PC-3 (cell line): ENCODE measurements around the gene NANS. TPM values are rescaled to one million over a fixed set of nuclear protein-coding genes. Genes with fewer than 3 reads are reported as not detected.

ENCODE experiments used
- ATAC-seq: fragments of 200-7000 bp; cut with Tn5 transposase; 2 replicates; pipeline ENCODE4 v1.9.1; 2020; ENCODE audit warnings: mild to moderate bottlenecking, moderate library complexity
- BruUV-seq: library from RNA; stranded (reverse); fragments of 400-500 nt; replicated peaks from 2 replicates; lab custom pipeline; 2021; lab: Mats Ljungman, UMichigan
- CTCF ChIA-PET: fragments of 300-600 bp; sonication (Branson Sonifier 250); formaldehyde crosslinking; loops from one replicate; lab custom pipeline; 2022; ENCODE audit warnings: antibody characterized with exemption; lab: Charles Lee
- POLR2A ChIA-PET: fragments of 300-600 bp; sonication (Branson Sonifier 250); formaldehyde crosslinking; loops from one replicate; lab custom pipeline; 2022; ENCODE audit warnings: antibody characterized with exemption; ENCODE audit not compliant: unreplicated experiment; lab: Charles Lee
- DNase-seq: peaks from one replicate; pipeline ENCODE4 v3.0.0-alpha.2; 2015
- H2AFZ ChIP-seq: fragments of 300-600 bp; sonication (generic); 2 replicates; pipeline ENCODE4 v1.6.0; 2016; ENCODE audit warnings: antibody characterized with exemption, low read length
- H3F3A ChIP-seq: fragments of 300-600 bp; sonication (generic); one replicate; pipeline ENCODE4 v1.6.0; 2017; ENCODE audit warnings: antibody characterized with exemption, low read length, control low read depth, mild to moderate bottlenecking; ENCODE audit not compliant: unreplicated experiment
- H3K27ac ChIP-seq: fragments of 300-600 bp; sonication (generic); 2 replicates; pipeline ENCODE4 v1.5.1; 2016; ENCODE audit warnings: mild to moderate bottlenecking, low read length
- H3K27me3 ChIP-seq: fragments of 300-600 bp; sonication (generic); 2 replicates; pipeline ENCODE4 v1.6.1; 2016; ENCODE audit warnings: low read length, mixed read lengths
- H3K36me3 ChIP-seq: fragments of 300-600 bp; sonication (generic); 2 replicates; pipeline ENCODE4 v1.6.1; 2016; ENCODE audit warnings: low read depth, mixed run types, low read length, mixed read lengths
- H3K4me1 ChIP-seq: fragments of 300-600 bp; sonication (generic); 2 replicates; pipeline ENCODE4 v1.5.1; 2016; ENCODE audit warnings: low read length; ENCODE audit not compliant: insufficient read depth
- H3K4me2 ChIP-seq: fragments of 300-600 bp; sonication (generic); 2 replicates; pipeline ENCODE4 v1.6.0; 2016; ENCODE audit warnings: low read length
- H3K4me3 ChIP-seq: fragments of 300-600 bp; sonication (generic); 2 replicates; pipeline ENCODE4 v1.5.1; 2016; ENCODE audit warnings: mild to moderate bottlenecking, low read length, mixed read lengths
- H3K79me2 ChIP-seq: fragments of 300-600 bp; sonication (generic); 2 replicates; pipeline ENCODE4 v1.6.1; 2017; ENCODE audit warnings: low read length, mixed read lengths
- H3K9ac ChIP-seq: fragments of 300-600 bp; sonication (generic); 2 replicates; pipeline ENCODE4 v1.6.0; 2016; ENCODE audit warnings: mild to moderate bottlenecking, low read length
- H3K9me2 ChIP-seq: fragments of 300-600 bp; sonication (generic); replicated peaks from 2 replicates; pipeline ENCODE4 v1.6.1; 2016; ENCODE audit warnings: mixed run types, low read length, mixed read lengths
- H3K9me3 ChIP-seq: fragments of 300-600 bp; sonication (generic); 2 replicates; pipeline ENCODE4 v1.6.1; 2016; ENCODE audit warnings: low read length, mixed read lengths
- H4K20me1 ChIP-seq: fragments of 300-600 bp; sonication (generic); 2 replicates; pipeline ENCODE4 v1.6.1; 2016; ENCODE audit warnings: low read length, mixed read lengths
- CTCF ChIP-seq: fragments of 300-600 bp; sonication (generic); conservative IDR thresholded peaks from 2 replicates; pipeline ENCODE4 v1.5.1; 2017; ENCODE audit warnings: antibody characterized with exemption, low read depth, mild to moderate bottlenecking, low read length
- EZH2 ChIP-seq: fragments of 300-600 bp; sonication (generic); IDR thresholded peaks from one replicate; pipeline ENCODE4 v1.6.1; 2017; ENCODE audit warnings: antibody characterized with exemption, mild to moderate bottlenecking, low read length; ENCODE audit not compliant: unreplicated experiment
- EZH2phosphoT487 ChIP-seq: fragments of 300-600 bp; sonication (generic); IDR thresholded peaks from 2 replicates; pipeline ENCODE4 v1.6.1; 2018; ENCODE audit warnings: mild to moderate bottlenecking, antibody characterized with exemption, low read length, borderline replicate concordance
- intact Hi-C: fragments of 100-400 bp; cut with micrococcal nuclease; formaldehyde crosslinking; loops from 2 replicates; pipeline ENCODE4 v1.9.0; 2023
- total RNA-seq: library from RNA; depleted of rRNA; stranded (reverse); fragments of >200 nt; gene quantifications from 2 replicates; pipeline ENCODE4 v1.2.3, GENCODE V29; 2014

NANS gene
- total RNA-seq, 1 experiment from 2014 or later = 93.0 TPM

- ChIA-PET POLR2A (interaction anchor here (0.6 kb wide), 1 partner anchor 15 kb away, joined by 4 read pairs; no protein-coding TSS in a partner anchor), CTCF (no interaction called here)
- no peak overlapping the region for H3K9ac ChIP-seq
- no peaks in the 10 kb centered on the region for H3K9me2 ChIP-seq
- DNase-seq (peak; percentile 26), ATAC-seq (peak; percentile 59)
- no TSS peak for BruUV-seq
- no peak overlapping the region for H3K27ac ChIP-seq
- no peak for TF ChIP-seq EZH2
- no peak for TF ChIP-seq CTCF
- no peak for TF ChIP-seq EZH2phosphoT487
- intact Hi-C loops = no loop called here
- no peak overlapping the region for H3K4me3 ChIP-seq
- no peaks in the 10 kb centered on the region for H3K27me3 ChIP-seq
- H3F3A ChIP-seq = no peaks in the 10 kb centered on the region
- H4K20me1 ChIP-seq = no peaks in the 10 kb centered on the region
- H3K9me3 ChIP-seq = no peaks in the 10 kb centered on the region
- no peak overlapping the region for H3K4me2 ChIP-seq
- H3K79me2 ChIP-seq = no peaks in the 10 kb centered on the region
- H3K4me1 ChIP-seq = 0 out of 2 replicates have a peak, but pooled peaks cover 3% of the 10 kb centered on the region
- H2AFZ ChIP-seq = no peak overlapping the region
- H3K36me3 ChIP-seq = peaks cover 18% of the 10 kb centered on the region
Measured at GRCh38 chr9:98081477-98082219, 25.1 kb downstream of the NANS start.

GRCh38 chr9:98083061-98083501, 26.5 kb downstream of the NANS start:
- DNase-seq (no peak), ATAC-seq (no peak)
- no peak for TF ChIP-seq EZH2phosphoT487
- no peak for TF ChIP-seq EZH2
- TF ChIP-seq CTCF = no peak
- no peaks in the 10 kb centered on the region for H3F3A ChIP-seq
- H3K4me1 ChIP-seq = 0 out of 2 replicates have a peak, but pooled peaks cover 3% of the 10 kb centered on the region
- H3K4me2 ChIP-seq = no peak overlapping the region
- intact Hi-C loops = no loop called here
- ChIA-PET POLR2A (no interaction called here), CTCF (no interaction called here)
- H3K9me3 ChIP-seq = no peaks in the 10 kb centered on the region
- peaks cover 18% of the 10 kb centered on the region for H3K36me3 ChIP-seq
- H4K20me1 ChIP-seq = no peaks in the 10 kb centered on the region
- no peaks in the 10 kb centered on the region for H3K79me2 ChIP-seq
- no peak overlapping the region for H3K9ac ChIP-seq
- H3K4me3 ChIP-seq = no peak overlapping the region
- H3K27ac ChIP-seq = no peak overlapping the region
- no peaks in the 10 kb centered on the region for H3K27me3 ChIP-seq
- no peaks in the 10 kb centered on the region for H3K9me2 ChIP-seq
- no peak overlapping the region for H2AFZ ChIP-seq
- BruUV-seq = no TSS peak

GRCh38 chr9:98083566-98084183, 27.1 kb downstream of the NANS start:
- BruUV-seq = no TSS peak
- intact Hi-C loops = no loop called here
- POLR2A ChIA-PET = no interaction called here

More at GRCh38 chr9:98083566-98084183, 27.1 kb downstream of the NANS start:
- Histone ChIP-seq H3K9me2 (no peaks in the 10 kb centered on the region), H3K27ac (no peak overlapping the region), H3K27me3 (no peaks in the 10 kb centered on the region), H3K4me3 (no peak overlapping the region), H3F3A (no peaks in the 10 kb centered on the region), H3K79me2 (no peaks in the 10 kb centered on the region), H3K9ac (no peak overlapping the region), H3K9me3 (no peaks in the 10 kb centered on the region), H2AFZ (no peak overlapping the region), H3K4me2 (no peak overlapping the region), H4K20me1 (no peaks in the 10 kb centered on the region), H3K36me3 (peaks cover 18% of the 10 kb centered on the region), H3K4me1 (0 out of 2 replicates have a peak, but pooled peaks cover 3% of the 10 kb centered on the region)
- TF ChIP-seq EZH2phosphoT487 (no peak), EZH2 (no peak), CTCF (no peak)
- no peak for ATAC-seq
- DNase-seq = no peak
- CTCF ChIA-PET = no interaction called here
